Astrocyte (in vitro differentiated cells and primary cell): ENCODE measurements around the gene ATXN7L1. TPM values are rescaled to one million over a fixed set of nuclear protein-coding genes. Genes with fewer than 3 reads are reported as not detected.

Source experiments
- DNase-seq: peaks from one replicate; pipeline ENCODE4 v3.0.0-alpha.2; 2010; ENCODE audit warnings: low read depth
- FAIRE-seq: peaks from 2 replicates; lab custom pipeline; 2011; peaks lifted over from hg19 to GRCh38; lab: Jason Lieb, UNC
- H2AFZ ChIP-seq: 2 replicates; pipeline ENCODE4 v1.6.0; 2012; ENCODE audit warnings: low read depth, low read length, inconsistent platforms
- H3K27ac ChIP-seq: 2 replicates; pipeline ENCODE4 v1.5.1; 2011; ENCODE audit warnings: low read depth, low read length, inconsistent platforms
- H3K27me3 ChIP-seq: 2 replicates; pipeline ENCODE4 v1.6.0; 2011; ENCODE audit warnings: low read length, inconsistent platforms; ENCODE audit not compliant: insufficient read depth
- H3K36me3 ChIP-seq: 2 replicates; pipeline ENCODE4 v1.5.1; 2011; ENCODE audit warnings: low read length, inconsistent platforms; ENCODE audit not compliant: insufficient read depth
- H3K4me1 ChIP-seq: 2 replicates; pipeline ENCODE4 v1.5.1; 2011; ENCODE audit warnings: low read length, inconsistent platforms; ENCODE audit not compliant: insufficient read depth
- H3K4me2 ChIP-seq: 2 replicates; pipeline ENCODE4 v1.6.0; 2012; ENCODE audit warnings: low read length, inconsistent platforms
- H3K4me3 ChIP-seq: 2 replicates; pipeline ENCODE4 v1.5.1; 2011; ENCODE audit warnings: low read depth, mild to moderate bottlenecking, low read length, inconsistent platforms; ENCODE audit not compliant: insufficient read depth
- H3K79me2 ChIP-seq: 2 replicates; pipeline ENCODE4 v1.6.0; 2012; ENCODE audit warnings: mild to moderate bottlenecking, low read length, inconsistent platforms; ENCODE audit not compliant: insufficient read depth
- H3K9ac ChIP-seq: 2 replicates; pipeline ENCODE4 v1.6.0; 2012; ENCODE audit warnings: mild to moderate bottlenecking, low read length, inconsistent platforms
- H3K9me3 ChIP-seq: 2 replicates; pipeline ENCODE4 v1.5.1; 2012; ENCODE audit warnings: low read depth, mild to moderate bottlenecking, low read length, inconsistent platforms; ENCODE audit not compliant: insufficient read depth
- H4K20me1 ChIP-seq: 2 replicates; pipeline ENCODE4 v1.6.0; 2012; ENCODE audit warnings: low read length, inconsistent platforms; ENCODE audit not compliant: insufficient read depth
- H3K27ac Mint-ChIP-seq: one replicate; pipeline ENCODE4 v1.8.0; 2021; ENCODE audit warnings: mild to moderate bottlenecking, mixed read lengths; ENCODE audit not compliant: unreplicated experiment
- H3K27me3 Mint-ChIP-seq: one replicate; pipeline ENCODE4 v1.8.0; 2021; ENCODE audit warnings: low read depth, mixed read lengths; ENCODE audit not compliant: unreplicated experiment
- H3K36me3 Mint-ChIP-seq: one replicate; pipeline ENCODE4 v1.8.0; 2021; ENCODE audit warnings: low read depth, mixed read lengths; ENCODE audit not compliant: unreplicated experiment
- H3K4me1 Mint-ChIP-seq: one replicate; pipeline ENCODE4 v1.8.0; 2021; ENCODE audit warnings: low read depth, mixed read lengths; ENCODE audit not compliant: unreplicated experiment
- H3K4me3 Mint-ChIP-seq: one replicate; pipeline ENCODE4 v1.8.0; 2021; ENCODE audit warnings: mild to moderate bottlenecking, moderate library complexity, mixed read lengths; ENCODE audit not compliant: unreplicated experiment
- H3K9me3 Mint-ChIP-seq: one replicate; pipeline ENCODE4 v1.8.0; 2021; ENCODE audit warnings: mild to moderate bottlenecking, mixed read lengths; ENCODE audit not compliant: unreplicated experiment
- EZH2 ChIP-seq: IDR thresholded peaks from 2 replicates; pipeline ENCODE4 v1.6.1; 2012; ENCODE audit warnings: mild to moderate bottlenecking, low read length, inconsistent platforms; ENCODE audit not compliant: insufficient read depth
- total RNA-seq: library from RNA; stranded (reverse); gene quantifications from 2 replicates; pipeline ENCODE4 v1.2.1, GENCODE V29; 2021
- TF ChIP-seq, protein P1 (sequence below): IDR thresholded peaks from 2 replicates; pipeline ENCODE4 v1.5.1; 2011; ENCODE audit warnings: low read depth, mild to moderate bottlenecking, inconsistent platforms, low read length, moderate library complexity; ENCODE audit not compliant: insufficient read depth

ATXN7L1 gene
- total RNA-seq, 1 donor from 2014 or later, result 7.6 TPM

DNA sequence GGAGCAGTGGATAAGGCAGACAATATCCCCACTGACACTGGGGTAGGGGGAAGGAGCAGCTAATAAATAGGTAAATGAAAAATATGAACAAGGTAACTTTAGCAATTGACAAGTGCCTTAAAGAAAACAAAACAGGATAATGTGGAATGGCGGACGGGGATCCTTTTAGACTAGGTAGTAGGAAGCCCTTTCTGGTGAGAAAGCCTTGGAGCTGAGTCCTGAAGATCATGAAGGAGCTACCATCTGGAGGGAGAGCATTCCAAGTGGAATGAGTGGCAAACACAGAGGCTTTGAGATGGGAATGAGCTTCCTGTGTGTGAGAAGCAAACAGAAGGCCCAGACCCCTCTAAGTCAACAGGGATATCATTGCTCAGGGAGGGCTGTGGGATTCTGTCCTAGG lies 16.0 kb upstream of the ATXN7L1 start:
- H3K4me1 Mint-ChIP-seq, result peaks cover 11% of the 10 kb centered on the region
- no peak for DNase-seq
- H3K9me3 ChIP-seq, result no peaks in the 10 kb centered on the region
- H3K79me2 ChIP-seq, result no peaks in the 10 kb centered on the region
- no peaks in the 10 kb centered on the region for H4K20me1 ChIP-seq
- H3K9me3 Mint-ChIP-seq, result no peaks in the 10 kb centered on the region
- no peaks in the 10 kb centered on the region for H3K27me3 Mint-ChIP-seq
- no peak overlapping the region for H3K9ac ChIP-seq
- no peak overlapping the region for H3K4me2 ChIP-seq
- no peak overlapping the region for H3K4me3 Mint-ChIP-seq
- H3K4me3 ChIP-seq, result no peak overlapping the region
- no peaks in the 10 kb centered on the region for H3K36me3 ChIP-seq
- no peak for FAIRE-seq
- H3K4me1 ChIP-seq, result no peaks in the 10 kb centered on the region
- H3K27ac Mint-ChIP-seq, result no peak overlapping the region
- TF ChIP-seq, protein P1, sequence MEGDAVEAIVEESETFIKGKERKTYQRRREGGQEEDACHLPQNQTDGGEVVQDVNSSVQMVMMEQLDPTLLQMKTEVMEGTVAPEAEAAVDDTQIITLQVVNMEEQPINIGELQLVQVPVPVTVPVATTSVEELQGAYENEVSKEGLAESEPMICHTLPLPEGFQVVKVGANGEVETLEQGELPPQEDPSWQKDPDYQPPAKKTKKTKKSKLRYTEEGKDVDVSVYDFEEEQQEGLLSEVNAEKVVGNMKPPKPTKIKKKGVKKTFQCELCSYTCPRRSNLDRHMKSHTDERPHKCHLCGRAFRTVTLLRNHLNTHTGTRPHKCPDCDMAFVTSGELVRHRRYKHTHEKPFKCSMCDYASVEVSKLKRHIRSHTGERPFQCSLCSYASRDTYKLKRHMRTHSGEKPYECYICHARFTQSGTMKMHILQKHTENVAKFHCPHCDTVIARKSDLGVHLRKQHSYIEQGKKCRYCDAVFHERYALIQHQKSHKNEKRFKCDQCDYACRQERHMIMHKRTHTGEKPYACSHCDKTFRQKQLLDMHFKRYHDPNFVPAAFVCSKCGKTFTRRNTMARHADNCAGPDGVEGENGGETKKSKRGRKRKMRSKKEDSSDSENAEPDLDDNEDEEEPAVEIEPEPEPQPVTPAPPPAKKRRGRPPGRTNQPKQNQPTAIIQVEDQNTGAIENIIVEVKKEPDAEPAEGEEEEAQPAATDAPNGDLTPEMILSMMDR, result no peak
- TF ChIP-seq EZH2, result no peak
- H3K36me3 Mint-ChIP-seq, result no peaks in the 10 kb centered on the region
- H3K27ac ChIP-seq, result no peak overlapping the region
- no peaks in the 10 kb centered on the region for H3K27me3 ChIP-seq
- no peak overlapping the region for H2AFZ ChIP-seq

DNA sequence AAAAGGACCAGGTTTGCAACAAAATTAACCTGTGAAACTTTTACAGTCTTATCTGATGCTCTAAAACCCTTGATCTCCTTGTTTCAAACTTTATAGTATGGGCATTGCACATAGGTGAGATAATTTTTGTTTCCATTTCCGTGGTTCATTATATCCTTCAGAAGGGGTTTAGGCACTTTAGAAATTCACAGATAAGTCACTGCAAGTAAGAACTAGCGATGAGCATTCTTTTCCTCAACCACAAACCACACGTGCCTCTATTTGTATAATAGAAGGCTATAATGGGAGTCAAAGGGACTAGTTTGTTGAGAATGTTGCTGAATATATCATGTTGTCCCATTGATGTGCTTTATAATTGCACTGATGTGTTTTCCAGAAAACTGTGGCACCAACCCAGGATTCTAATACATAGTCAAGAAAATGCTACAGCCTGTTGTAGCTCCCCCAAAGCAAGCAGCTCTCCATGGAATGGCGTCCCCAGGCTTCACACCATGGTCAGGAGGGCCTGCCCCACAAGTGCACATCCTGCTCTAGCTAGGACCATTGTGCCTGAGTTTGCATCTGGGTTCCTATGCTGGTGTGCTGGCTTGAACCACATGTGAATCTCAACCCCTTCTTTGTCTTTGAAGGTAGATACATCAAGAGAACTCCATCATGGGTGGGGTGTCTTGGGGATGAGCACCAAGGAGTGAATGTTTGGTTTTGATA lies 14.0 kb upstream of the ATXN7L1 start:
- H3K4me3 ChIP-seq, result no peak overlapping the region
- no peak for FAIRE-seq
- H3K27me3 ChIP-seq, result no peaks in the 10 kb centered on the region
- H3K4me2 ChIP-seq, result no peak overlapping the region
- peaks cover 11% of the 10 kb centered on the region for H3K4me1 Mint-ChIP-seq
- H3K4me3 Mint-ChIP-seq, result no peak overlapping the region
- H3K27ac Mint-ChIP-seq, result no peak overlapping the region
- H3K9me3 Mint-ChIP-seq, result no peaks in the 10 kb centered on the region
- TF ChIP-seq EZH2, result no peak
- TF ChIP-seq, protein P1, result no peak
- H3K27ac ChIP-seq, result no peak overlapping the region
- no peaks in the 10 kb centered on the region for H4K20me1 ChIP-seq
- no peaks in the 10 kb centered on the region for H3K36me3 Mint-ChIP-seq
- H3K9ac ChIP-seq, result no peak overlapping the region
- no peak overlapping the region for H2AFZ ChIP-seq
- H3K9me3 ChIP-seq, result no peaks in the 10 kb centered on the region
- DNase-seq, result peak; percentile 67
- H3K36me3 ChIP-seq, result no peaks in the 10 kb centered on the region
- H3K79me2 ChIP-seq, result no peaks in the 10 kb centered on the region
- H3K27me3 Mint-ChIP-seq, result no peaks in the 10 kb centered on the region
- H3K4me1 ChIP-seq, result no peaks in the 10 kb centered on the region

GRCh38 chr7:105887569-105888189 lies 11.3 kb upstream of the ATXN7L1 start:
- H3K4me1 Mint-ChIP-seq, result peaks cover 11% of the 10 kb centered on the region
- H3K27me3 Mint-ChIP-seq, result no peaks in the 10 kb centered on the region
- H3K9ac ChIP-seq, result no peak overlapping the region
- no peak overlapping the region for H3K4me3 Mint-ChIP-seq
- no peak overlapping the region for H3K4me2 ChIP-seq
- FAIRE-seq, result no peak
- TF ChIP-seq, protein P1, result no peak
- no peak for TF ChIP-seq EZH2
- H4K20me1 ChIP-seq, result no peaks in the 10 kb centered on the region
- no peaks in the 10 kb centered on the region for H3K36me3 Mint-ChIP-seq
- DNase-seq, result no peak
- H3K4me3 ChIP-seq, result no peak overlapping the region
- H3K4me1 ChIP-seq, result no peaks in the 10 kb centered on the region
- H3K27ac Mint-ChIP-seq, result no peak overlapping the region
- no peaks in the 10 kb centered on the region for H3K9me3 Mint-ChIP-seq
- no peak overlapping the region for H3K27ac ChIP-seq
- no peaks in the 10 kb centered on the region for H3K9me3 ChIP-seq
- no peaks in the 10 kb centered on the region for H3K36me3 ChIP-seq
- no peak overlapping the region for H2AFZ ChIP-seq
- H3K27me3 ChIP-seq, result no peaks in the 10 kb centered on the region
- no peaks in the 10 kb centered on the region for H3K79me2 ChIP-seq
